MCF 10A (cell line): ENCODE measurements around the gene WDR86. TPM values are rescaled to one million over a fixed set of nuclear protein-coding genes. Genes with fewer than 3 reads are reported as not detected.

Experiments used
- BruUV-seq: library from RNA; stranded (reverse); fragments of 400-500 nt; replicated peaks from 2 replicates; lab custom pipeline; 2021; lab: Mats Ljungman, UMichigan
- CTCF ChIA-PET: fragments of 300-600 bp; sonication (Branson Sonifier 250); formaldehyde crosslinking; extraction: SDS; loops from one replicate; lab custom pipeline; 2021; ENCODE audit warnings: antibody characterized with exemption, inconsistent platforms; lab: Yijun Ruan, JAX
- POLR2A ChIA-PET: fragments of 300-600, 350-650 bp; sonication (Branson Sonifier 250); formaldehyde crosslinking; extraction: SDS; loops from one replicate; lab custom pipeline; 2020; ENCODE audit warnings: antibody characterized with exemption, inconsistent platforms; lab: Yijun Ruan, JAX
- DNase-seq: peaks from one replicate; pipeline ENCODE4 v3.0.0-alpha.2; 2018; ENCODE audit not compliant: unreplicated experiment
- H3K27ac Mint-ChIP-seq: one replicate; pipeline ENCODE4 v1.8.0; 2022; ENCODE audit warnings: mild to moderate bottlenecking, low read depth, mixed read lengths; ENCODE audit not compliant: unreplicated experiment
- H3K27me3 Mint-ChIP-seq: one replicate; pipeline ENCODE4 v1.8.0; 2022; ENCODE audit warnings: mixed read lengths; ENCODE audit not compliant: insufficient read depth, unreplicated experiment
- H3K36me3 Mint-ChIP-seq: one replicate; pipeline ENCODE4 v1.8.0; 2022; ENCODE audit warnings: mild to moderate bottlenecking, moderate library complexity, mixed read lengths; ENCODE audit not compliant: insufficient read depth, unreplicated experiment
- H3K4me1 Mint-ChIP-seq: one replicate; pipeline ENCODE4 v1.8.0; 2022; ENCODE audit warnings: mixed read lengths; ENCODE audit not compliant: insufficient read depth, unreplicated experiment
- H3K4me3 Mint-ChIP-seq: one replicate; pipeline ENCODE4 v1.8.0; 2022; ENCODE audit warnings: mild to moderate bottlenecking, moderate library complexity, mixed read lengths; ENCODE audit not compliant: unreplicated experiment
- H3K9me3 Mint-ChIP-seq: one replicate; pipeline ENCODE4 v1.8.0; 2022; ENCODE audit warnings: mixed read lengths; ENCODE audit not compliant: unreplicated experiment
- intact Hi-C: fragments of 100-400 bp; cut with micrococcal nuclease; formaldehyde crosslinking; loops from 2 replicates; pipeline ENCODE4 v1.14.1; 2022
- total RNA-seq: library from RNA; stranded (reverse); gene quantifications from 2 replicates; pipeline ENCODE4 v1.2.3, GENCODE V29; 2022
- TF ChIP-seq, protein P1 (sequence below): fragments of 200-600 bp; IDR thresholded peaks from one replicate; pipeline ENCODE4 v1.8.0; 2022; ENCODE audit warnings: antibody characterized with exemption, mild to moderate bottlenecking; ENCODE audit not compliant: unreplicated experiment

The WDR86 gene
- total RNA-seq, 1 experiment from 2014 or later = not detected

DNA sequence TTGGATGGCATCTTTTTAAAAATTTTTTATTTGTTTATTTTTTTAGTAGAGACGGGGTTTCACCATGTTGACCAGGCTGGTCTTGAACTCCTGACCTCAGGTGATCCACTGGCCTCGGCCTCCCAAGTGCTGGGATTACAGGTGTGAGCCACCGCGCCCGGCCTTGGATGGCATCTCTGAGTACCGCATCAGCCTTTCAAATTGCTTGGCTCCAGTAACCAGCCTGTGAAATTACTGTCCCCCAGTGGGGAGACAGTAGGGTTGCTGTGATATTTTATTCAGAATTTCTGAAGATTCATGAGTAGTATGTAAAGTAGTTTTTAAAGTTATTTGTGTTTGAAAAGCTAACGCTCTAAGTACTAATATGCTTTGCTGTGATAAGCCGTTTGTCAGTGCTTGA is 67.0 kb downstream of the WDR86 start:
- peaks cover 39% of the 10 kb centered on the region for H3K36me3 Mint-ChIP-seq
- intact Hi-C loops = no loop called here
- TF ChIP-seq, protein P1, sequence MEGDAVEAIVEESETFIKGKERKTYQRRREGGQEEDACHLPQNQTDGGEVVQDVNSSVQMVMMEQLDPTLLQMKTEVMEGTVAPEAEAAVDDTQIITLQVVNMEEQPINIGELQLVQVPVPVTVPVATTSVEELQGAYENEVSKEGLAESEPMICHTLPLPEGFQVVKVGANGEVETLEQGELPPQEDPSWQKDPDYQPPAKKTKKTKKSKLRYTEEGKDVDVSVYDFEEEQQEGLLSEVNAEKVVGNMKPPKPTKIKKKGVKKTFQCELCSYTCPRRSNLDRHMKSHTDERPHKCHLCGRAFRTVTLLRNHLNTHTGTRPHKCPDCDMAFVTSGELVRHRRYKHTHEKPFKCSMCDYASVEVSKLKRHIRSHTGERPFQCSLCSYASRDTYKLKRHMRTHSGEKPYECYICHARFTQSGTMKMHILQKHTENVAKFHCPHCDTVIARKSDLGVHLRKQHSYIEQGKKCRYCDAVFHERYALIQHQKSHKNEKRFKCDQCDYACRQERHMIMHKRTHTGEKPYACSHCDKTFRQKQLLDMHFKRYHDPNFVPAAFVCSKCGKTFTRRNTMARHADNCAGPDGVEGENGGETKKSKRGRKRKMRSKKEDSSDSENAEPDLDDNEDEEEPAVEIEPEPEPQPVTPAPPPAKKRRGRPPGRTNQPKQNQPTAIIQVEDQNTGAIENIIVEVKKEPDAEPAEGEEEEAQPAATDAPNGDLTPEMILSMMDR = no peak
- no peaks in the 10 kb centered on the region for H3K4me1 Mint-ChIP-seq
- H3K4me3 Mint-ChIP-seq = peak overlapping the region; percentile 77
- no TSS peak for BruUV-seq
- no peaks in the 10 kb centered on the region for H3K9me3 Mint-ChIP-seq
- no peaks in the 10 kb centered on the region for H3K27me3 Mint-ChIP-seq
- H3K27ac Mint-ChIP-seq = peak overlapping the region; percentile 35
- no peak for DNase-seq
- CTCF ChIA-PET = interaction anchor here (0.6 to 3.5 kb wide), 5 partner anchors 24 to 379 kb away, joined by 3 to 38 read pairs (median 3); no protein-coding TSS in a partner anchor
- POLR2A ChIA-PET = no interaction called here

DNA sequence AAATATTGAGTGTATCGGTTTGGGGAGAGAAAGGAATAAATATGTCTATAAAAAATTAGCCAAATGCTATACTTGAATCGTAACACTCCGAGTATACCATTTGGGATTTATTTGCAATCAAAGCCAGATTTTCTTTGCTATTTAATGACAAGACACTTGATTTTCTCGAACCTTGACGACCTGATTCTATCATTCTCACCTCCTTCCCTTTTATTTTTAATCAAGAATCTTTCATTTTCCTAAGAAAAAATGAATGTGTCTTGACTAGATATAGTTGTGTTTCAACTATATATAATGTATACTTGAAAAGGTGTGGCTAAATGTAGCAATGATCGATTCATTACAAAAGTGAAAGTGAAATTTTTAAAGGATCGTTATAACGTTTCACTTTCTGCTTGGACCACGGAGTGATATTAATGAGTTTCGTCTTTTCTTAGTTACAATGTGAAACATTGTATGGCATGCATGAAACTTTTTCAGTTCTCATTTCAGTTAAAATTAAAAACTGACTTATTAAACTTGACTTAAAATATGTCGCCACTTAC is 67.7 kb downstream of the WDR86 start:
- Mint-ChIP-seq H3K4me3 (peak overlapping the region; percentile 77), H3K36me3 (peaks cover 33% of the 10 kb centered on the region), H3K9me3 (no peaks in the 10 kb centered on the region), H3K4me1 (no peaks in the 10 kb centered on the region), H3K27me3 (no peaks in the 10 kb centered on the region), H3K27ac (peak overlapping the region; percentile 35)
- BruUV-seq = TSS peak; percentile 76
- CTCF ChIA-PET = interaction anchor here (0.6 to 3.5 kb wide), 5 partner anchors 9 to 231 kb away, joined by 3 to 38 read pairs (median 5); no protein-coding TSS in a partner anchor
- TF ChIP-seq, protein P1 = no peak
- POLR2A ChIA-PET = interaction anchor here (0.9 to 1.4 kb wide), 4 partner anchors 11 to 115 kb away, joined by 4 to 6 read pairs (median 5); partner anchors contain the start of gene ABCF2
- DNase-seq = no peak
- intact Hi-C loops = no loop called here

DNA sequence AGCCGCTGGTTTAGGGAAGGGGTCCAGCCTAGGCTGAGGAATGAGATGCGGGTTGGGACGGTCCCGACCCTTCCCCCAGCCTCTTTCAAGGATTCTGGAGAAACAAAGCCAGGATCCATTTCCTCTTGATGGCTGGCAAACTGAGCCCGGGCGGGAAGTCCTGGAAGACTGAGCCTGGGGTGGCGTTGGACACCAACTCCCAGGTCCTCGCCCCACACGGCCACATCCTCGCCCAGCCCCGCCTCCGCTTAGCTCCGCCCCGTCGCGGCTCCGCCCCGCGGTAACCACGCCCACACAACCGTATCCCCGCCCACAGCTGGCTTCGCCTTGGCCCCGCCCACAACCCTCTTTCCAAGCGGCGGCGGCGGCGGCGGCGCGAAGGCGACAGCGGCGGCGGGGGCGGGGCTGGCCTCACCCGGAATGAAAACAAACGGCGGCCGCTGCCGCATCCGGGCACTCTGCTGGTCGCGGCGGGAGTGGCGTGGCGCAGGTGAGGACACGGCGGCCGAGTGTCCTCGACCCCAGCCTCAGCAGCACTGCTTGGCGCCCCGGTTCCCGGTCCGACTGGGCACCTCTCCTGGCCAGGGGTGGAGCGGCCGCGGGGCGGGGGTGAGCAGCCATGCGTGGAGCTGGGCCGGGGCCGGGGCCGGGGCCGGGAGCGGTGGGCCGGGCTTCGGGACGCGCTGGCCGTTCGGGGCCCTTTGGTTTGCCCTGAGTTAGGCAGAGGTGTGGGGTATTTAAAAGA is 68.3 kb downstream of the WDR86 start, which contains the start of gene NUB1:
Gene NUB1 (plus strand): TSS at position 456 of the 745 bp plus-strand sequence. CDS start 3,538 bp downstream, outside the sequence.
- Mint-ChIP-seq H3K4me3 (peak within 1 kb of the TSS; percentile 77), H3K4me1 (no peaks in the 10 kb centered on the region), H3K9me3 (no peaks in the 10 kb centered on the region), H3K36me3 (peaks cover 27% of the 10 kb centered on the region), H3K27me3 (no peaks in the 10 kb centered on the region), H3K27ac (peak within 1 kb of the TSS; percentile 35)
- peak; percentile 88 for DNase-seq
- ChIA-PET CTCF (interaction anchor here (0.6 to 1.4 kb wide), 7 partner anchors 10 to 930 kb away, joined by 3 to 6 read pairs (median 3); no protein-coding TSS in a partner anchor), POLR2A (interaction anchor here (0.7 to 1.4 kb wide), 8 partner anchors 11 to 226 kb away, joined by 3 to 6 read pairs (median 4); partner anchors contain the start of gene ABCF2)
- intact Hi-C loops = no loop called here
- TF ChIP-seq, protein P1 = no peak
- no TSS peak for BruUV-seq
